ENCODE data around the gene MAP3K14.

Gene MAP3K14

GRCh38 chr17:45300060-45300751 is 16.6 kb downstream of the MAP3K14 start:
- no peaks in the 10 kb centered on the region for H3K27me3 Mint-ChIP-seq
- H3K9me3 Mint-ChIP-seq: no peaks in the 10 kb centered on the region
- H3K4me1 Mint-ChIP-seq: peaks cover 84% of the 10 kb centered on the region
- peak overlapping the region; percentile 8 for H3K4me3 Mint-ChIP-seq
- peak overlapping the region; percentile 56 for H3K27ac Mint-ChIP-seq
- peaks cover 3% of the 10 kb centered on the region for H3K36me3 Mint-ChIP-seq

DNA sequence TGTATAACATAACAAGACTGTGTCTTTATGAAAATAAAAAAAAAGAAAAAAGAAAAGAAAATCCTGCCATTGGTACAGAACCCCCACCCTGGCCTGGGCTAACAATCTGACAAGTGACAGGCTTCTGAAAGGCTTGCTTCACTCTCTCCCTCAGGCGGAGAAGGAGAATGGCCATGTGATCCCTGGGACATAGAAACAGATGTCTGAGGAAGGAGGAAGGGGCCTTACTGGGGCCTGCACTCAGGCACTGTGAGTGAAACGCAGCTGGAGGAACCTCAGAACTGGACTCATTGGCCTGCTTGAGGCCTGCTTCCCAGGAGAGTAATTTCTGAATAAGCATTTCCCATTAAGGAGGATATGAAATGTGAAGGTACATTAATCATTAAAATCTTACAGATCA is 17.5 kb downstream of the MAP3K14 start:
- H3K4me1 Mint-ChIP-seq: peaks cover 82% of the 10 kb centered on the region
- H3K27me3 Mint-ChIP-seq: no peaks in the 10 kb centered on the region
- peaks cover 3% of the 10 kb centered on the region for H3K36me3 Mint-ChIP-seq
- H3K27ac Mint-ChIP-seq: peak overlapping the region; percentile 62
- no peaks in the 10 kb centered on the region for H3K9me3 Mint-ChIP-seq
- no peak overlapping the region for H3K4me3 Mint-ChIP-seq

- H3K27me3 Mint-ChIP-seq: no peaks in the 10 kb centered on the region
- H3K4me3 Mint-ChIP-seq: peak overlapping the region; percentile 12
- peaks cover 86% of the 10 kb centered on the region for H3K4me1 Mint-ChIP-seq
- H3K27ac Mint-ChIP-seq: peak overlapping the region; percentile 69
- H3K36me3 Mint-ChIP-seq: peaks cover 3% of the 10 kb centered on the region
- H3K9me3 Mint-ChIP-seq: no peaks in the 10 kb centered on the region
Measured at GRCh38 chr17:45298546-45299285, 18.1 kb downstream of the MAP3K14 start.

DNA sequence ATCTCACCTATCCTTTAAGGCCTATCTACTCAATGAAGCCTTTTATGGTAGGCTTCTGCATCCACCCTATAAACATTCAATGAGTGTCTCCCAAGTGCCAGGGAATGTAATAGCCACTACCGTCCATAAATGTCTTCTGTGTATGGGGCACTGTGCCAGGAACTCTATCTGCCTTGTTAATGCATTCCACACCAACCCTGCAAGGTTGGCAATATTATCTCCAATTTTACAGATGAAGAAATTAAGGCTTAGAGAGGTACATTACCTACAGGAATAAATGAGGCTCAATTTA is 20.0 kb downstream of the MAP3K14 start:
- H3K4me3 Mint-ChIP-seq: no peak overlapping the region

DNA sequence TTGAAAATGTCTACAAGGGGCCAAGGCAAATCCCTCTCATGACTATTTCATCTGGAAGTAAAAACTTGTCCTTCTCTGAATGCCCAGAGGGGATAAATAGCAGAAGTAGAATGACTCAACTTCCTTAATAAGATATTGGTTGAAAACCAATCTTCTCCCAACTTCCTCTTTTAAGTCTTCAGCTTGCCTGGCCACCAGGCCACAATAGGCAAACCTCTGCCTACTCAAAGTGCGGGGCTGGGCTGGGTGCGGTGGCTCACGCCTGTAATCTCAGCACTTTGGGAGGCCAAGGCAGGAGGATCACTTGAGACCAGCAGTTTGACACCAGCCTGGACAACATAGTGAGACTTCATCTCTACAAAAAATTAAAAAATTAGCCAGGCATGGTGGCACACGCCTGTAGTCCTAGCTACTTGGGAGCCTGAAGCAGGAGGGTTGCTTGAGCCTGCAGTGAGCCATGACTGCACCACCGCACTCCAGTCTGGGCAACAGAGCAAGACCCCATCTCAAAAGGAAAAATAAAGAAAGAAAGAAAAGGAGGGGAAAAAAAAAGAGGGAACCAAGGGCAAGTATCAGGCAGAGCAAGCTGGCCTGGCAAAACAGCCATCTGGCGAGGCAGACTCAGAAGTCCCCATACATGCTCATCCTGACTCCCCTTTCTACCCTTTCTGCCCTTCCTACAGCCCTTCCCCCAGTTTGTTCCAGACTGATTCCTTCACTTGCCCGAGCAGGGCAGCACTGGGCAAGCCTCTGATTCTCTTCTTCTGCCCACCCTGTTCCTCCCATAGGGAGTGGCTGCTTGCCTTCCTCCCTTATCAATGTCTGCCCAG is 20.6 kb downstream of the MAP3K14 start:
- Mint-ChIP-seq H3K27me3 (no peaks in the 10 kb centered on the region), H3K9me3 (no peaks in the 10 kb centered on the region), H3K36me3 (peaks cover 1% of the 10 kb centered on the region), H3K4me1 (peaks cover 81% of the 10 kb centered on the region), H3K27ac (peak overlapping the region; percentile 80), H3K4me3 (no peak overlapping the region)

More for the DNA sequence above, 20.0 kb downstream of the MAP3K14 start:
- no peaks in the 10 kb centered on the region for H3K9me3 Mint-ChIP-seq
- H3K36me3 Mint-ChIP-seq: peaks cover 1% of the 10 kb centered on the region
- no peaks in the 10 kb centered on the region for H3K27me3 Mint-ChIP-seq
- peak overlapping the region; percentile 80 for H3K27ac Mint-ChIP-seq
- H3K4me1 Mint-ChIP-seq: peaks cover 86% of the 10 kb centered on the region

- Mint-ChIP-seq H3K9me3 (no peaks in the 10 kb centered on the region), H3K4me3 (no peak overlapping the region), H3K27ac (peak overlapping the region; percentile 77), H3K36me3 (peaks cover 3% of the 10 kb centered on the region), H3K4me1 (peaks cover 68% of the 10 kb centered on the region), H3K27me3 (no peaks in the 10 kb centered on the region)
Measured at GRCh38 chr17:45294506-45294905, 22.3 kb downstream of the MAP3K14 start.

DNA sequence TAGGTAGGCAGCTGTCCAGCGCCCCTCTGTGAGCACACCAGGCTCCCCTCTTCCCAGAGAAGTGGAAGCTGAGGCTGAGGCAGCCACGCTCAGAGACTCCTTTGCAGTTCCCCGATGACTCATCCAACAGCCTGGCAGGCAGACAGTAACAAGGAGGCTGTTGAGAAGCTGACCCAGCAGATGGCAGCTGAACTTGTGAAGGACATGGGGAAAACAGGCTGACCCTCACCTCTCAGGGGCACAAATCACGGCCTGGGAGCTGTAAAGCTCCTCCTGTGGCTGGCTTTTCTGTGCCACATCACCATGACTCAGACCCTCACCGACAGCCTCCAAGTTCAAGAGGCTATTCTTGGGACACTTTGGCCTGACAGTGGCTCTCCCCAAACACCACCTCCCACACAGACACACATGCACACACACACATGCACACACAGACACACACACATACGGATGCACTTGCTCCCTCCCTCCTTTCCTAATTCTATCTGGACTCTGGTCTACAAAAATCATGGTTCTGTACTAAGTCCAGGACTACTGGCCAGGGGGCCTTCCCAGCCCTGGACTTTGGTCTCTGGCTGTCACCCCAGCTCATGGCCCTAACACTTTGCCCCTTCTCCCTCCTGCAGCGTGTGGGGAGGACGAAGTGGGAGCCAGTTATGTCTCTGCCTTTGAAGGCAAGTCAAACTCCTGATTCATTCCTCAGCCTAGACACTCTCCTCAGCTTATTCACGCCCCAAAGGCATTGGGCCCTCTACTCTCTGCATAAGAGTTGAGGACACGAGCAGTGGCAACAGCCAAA is 23.2 kb downstream of the MAP3K14 start:
- H3K27ac Mint-ChIP-seq: peak overlapping the region; percentile 77
- no peak overlapping the region for H3K4me3 Mint-ChIP-seq
- H3K27me3 Mint-ChIP-seq: no peaks in the 10 kb centered on the region
- H3K36me3 Mint-ChIP-seq: peaks cover 6% of the 10 kb centered on the region
- H3K9me3 Mint-ChIP-seq: no peaks in the 10 kb centered on the region
- peaks cover 59% of the 10 kb centered on the region for H3K4me1 Mint-ChIP-seq

- Mint-ChIP-seq H3K36me3 (peaks cover 5% of the 10 kb centered on the region), H3K9me3 (no peaks in the 10 kb centered on the region), H3K27ac (peak overlapping the region; percentile 55), H3K27me3 (no peaks in the 10 kb centered on the region), H3K4me3 (no peak overlapping the region), H3K4me1 (peaks cover 51% of the 10 kb centered on the region)
Measured at GRCh38 chr17:45292696-45293412, 24.0 kb downstream of the MAP3K14 start.

DNA sequence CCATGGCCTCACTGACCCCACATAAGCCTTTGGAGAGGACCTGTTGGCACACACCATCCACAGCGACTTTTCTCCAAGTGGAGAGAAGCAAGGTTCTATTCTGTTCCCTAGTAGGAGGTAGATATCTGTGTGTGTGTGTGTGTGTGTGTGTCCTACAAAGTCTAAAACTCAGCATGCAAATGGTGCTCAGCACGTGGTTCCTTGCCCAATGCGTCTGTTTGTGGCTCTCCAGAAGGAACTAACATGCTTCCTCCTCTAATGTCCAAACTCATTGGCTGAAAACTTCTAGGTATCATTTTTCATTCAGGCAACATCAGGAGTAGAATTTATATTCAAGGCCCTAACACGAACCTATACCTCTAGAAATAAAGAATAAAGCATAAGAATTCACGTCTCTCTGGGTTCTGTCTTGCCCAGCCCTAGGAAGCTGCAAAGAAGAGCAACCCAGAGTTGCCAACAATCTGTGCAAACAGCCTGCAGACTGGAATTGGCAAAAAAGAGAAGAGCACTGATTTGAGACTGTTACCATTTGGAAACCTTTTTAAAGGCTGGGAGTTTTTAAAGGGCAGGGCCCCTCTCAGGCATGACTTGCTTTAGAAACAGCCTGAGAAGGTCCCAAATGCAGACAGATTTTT is 25.5 kb downstream of the MAP3K14 start:
- Mint-ChIP-seq H3K36me3 (peaks cover 5% of the 10 kb centered on the region), H3K4me1 (peaks cover 36% of the 10 kb centered on the region), H3K27me3 (no peaks in the 10 kb centered on the region), H3K4me3 (no peak overlapping the region), H3K9me3 (no peaks in the 10 kb centered on the region), H3K27ac (peak overlapping the region; percentile 89)

DNA sequence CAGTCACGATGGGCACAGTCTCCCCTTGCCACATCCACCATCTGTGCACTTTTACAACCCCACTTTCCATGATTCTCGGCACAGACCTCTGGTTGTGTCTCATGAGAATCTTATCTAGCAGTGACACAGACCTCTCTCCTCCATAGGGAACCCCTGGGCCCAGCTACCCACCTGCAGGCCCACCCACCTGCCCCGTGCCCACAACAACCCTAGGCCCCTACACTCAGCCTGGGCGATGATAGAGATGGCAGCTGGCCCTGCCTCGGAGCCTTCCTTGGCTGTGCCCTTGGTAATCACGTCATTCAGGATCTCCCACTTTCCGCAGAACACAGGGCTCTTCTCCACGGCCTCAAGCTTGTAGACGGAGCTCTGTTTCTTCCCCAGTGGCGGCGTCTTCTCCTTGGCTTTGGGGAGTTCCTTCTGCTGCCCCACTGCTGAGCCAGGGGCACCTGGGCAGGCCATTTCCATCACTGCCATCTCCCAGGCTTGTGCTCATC is 26.5 kb downstream of the MAP3K14 start:
- peaks cover 7% of the 10 kb centered on the region for H3K36me3 Mint-ChIP-seq
- peaks cover 26% of the 10 kb centered on the region for H3K4me1 Mint-ChIP-seq
- H3K9me3 Mint-ChIP-seq: no peaks in the 10 kb centered on the region

DNA sequence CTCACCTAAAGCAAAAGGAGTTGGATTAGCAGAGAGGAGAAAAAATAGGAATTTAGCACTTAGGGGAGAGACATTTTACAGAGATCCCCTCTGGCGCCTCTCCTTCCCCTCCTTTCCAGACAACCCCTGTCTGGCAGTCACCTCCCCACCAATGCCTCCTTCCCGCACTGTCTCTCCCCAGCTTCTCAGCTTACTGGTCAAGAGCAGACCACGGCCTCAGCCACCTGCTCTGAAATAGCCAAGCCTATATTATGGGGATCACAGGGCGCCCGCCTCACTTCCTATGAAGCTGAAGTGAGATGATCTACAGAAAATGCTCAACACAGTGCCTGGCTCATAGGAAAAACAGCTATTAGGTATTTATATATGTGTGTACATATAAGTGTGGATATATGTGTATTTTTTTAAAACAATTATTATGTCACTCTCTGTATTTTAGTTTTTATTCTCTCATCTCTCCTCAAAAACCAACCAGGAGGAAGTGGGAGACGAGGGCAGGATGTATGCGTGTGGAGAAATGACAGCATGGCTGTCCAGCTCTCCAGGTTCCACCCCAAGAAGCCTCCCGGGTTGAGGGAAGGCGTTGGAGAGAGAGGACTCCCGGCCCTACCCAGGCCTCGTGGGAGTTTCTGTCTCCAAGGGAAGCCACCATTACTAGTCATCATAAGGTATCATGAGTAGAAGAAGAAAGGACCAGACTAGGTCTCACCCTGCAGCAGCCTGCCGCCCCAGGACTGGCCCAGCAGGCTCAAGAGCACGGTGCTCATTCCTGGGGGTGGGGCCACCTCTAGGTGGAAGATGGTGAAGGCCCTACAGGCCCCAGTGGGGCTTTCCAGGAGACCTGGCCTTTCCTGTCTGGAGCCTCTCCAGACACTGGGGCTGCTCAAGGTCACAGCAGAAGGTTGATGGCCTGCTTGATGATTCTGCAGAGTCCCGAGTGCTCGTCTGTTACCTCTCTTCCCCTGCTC is 27.2 kb downstream of the MAP3K14 start:
- no peak overlapping the region for H3K4me3 Mint-ChIP-seq
- peaks cover 7% of the 10 kb centered on the region for H3K36me3 Mint-ChIP-seq
- peaks cover 23% of the 10 kb centered on the region for H3K4me1 Mint-ChIP-seq

More for the DNA sequence above, 26.5 kb downstream of the MAP3K14 start:
- no peaks in the 10 kb centered on the region for H3K27me3 Mint-ChIP-seq
- H3K27ac Mint-ChIP-seq: peak overlapping the region; percentile 80
- no peak overlapping the region for H3K4me3 Mint-ChIP-seq

GRCh38 chr17:45288825-45289224 is 28.0 kb downstream of the MAP3K14 start:
- no peak overlapping the region for H3K4me3 Mint-ChIP-seq
- H3K4me1 Mint-ChIP-seq: peaks cover 16% of the 10 kb centered on the region
- no peak overlapping the region for H3K27ac Mint-ChIP-seq
- H3K36me3 Mint-ChIP-seq: peaks cover 10% of the 10 kb centered on the region
- no peaks in the 10 kb centered on the region for H3K27me3 Mint-ChIP-seq
- H3K9me3 Mint-ChIP-seq: no peaks in the 10 kb centered on the region

More for the DNA sequence above, 27.2 kb downstream of the MAP3K14 start:
- Mint-ChIP-seq H3K9me3 (no peaks in the 10 kb centered on the region), H3K27me3 (no peaks in the 10 kb centered on the region), H3K27ac (peak overlapping the region; percentile 83)
